ENCODE measurements around the gene CSMD2.
"Not testable (repeated sequence)": the region's sequence is repeated elsewhere in the genome, so short reads cannot be mapped to it uniquely, and the experiment has no call there.

Gene CSMD2

DNA sequence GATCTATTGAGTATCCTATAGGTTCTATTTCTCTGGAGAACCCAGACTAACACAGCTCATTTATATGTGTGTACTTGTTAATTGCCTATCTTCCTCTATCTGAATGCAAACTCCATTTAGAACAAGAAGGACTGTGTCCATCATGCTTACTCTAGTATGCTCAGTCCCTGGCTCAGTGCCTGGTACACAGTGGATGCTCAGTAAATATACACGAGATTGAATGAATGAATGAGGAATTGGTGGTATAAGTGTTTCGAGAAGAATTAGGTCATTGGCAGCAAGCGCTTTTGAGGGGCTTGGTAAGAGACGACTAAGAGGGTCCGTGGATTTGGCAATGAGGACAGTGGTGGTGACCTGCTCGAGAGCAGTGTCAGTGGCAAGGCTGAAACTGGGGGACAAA, 112.5 kb downstream of the CSMD2 start:
- DNase-seq (ENCODE audit: low spot score): no peak

DNA sequence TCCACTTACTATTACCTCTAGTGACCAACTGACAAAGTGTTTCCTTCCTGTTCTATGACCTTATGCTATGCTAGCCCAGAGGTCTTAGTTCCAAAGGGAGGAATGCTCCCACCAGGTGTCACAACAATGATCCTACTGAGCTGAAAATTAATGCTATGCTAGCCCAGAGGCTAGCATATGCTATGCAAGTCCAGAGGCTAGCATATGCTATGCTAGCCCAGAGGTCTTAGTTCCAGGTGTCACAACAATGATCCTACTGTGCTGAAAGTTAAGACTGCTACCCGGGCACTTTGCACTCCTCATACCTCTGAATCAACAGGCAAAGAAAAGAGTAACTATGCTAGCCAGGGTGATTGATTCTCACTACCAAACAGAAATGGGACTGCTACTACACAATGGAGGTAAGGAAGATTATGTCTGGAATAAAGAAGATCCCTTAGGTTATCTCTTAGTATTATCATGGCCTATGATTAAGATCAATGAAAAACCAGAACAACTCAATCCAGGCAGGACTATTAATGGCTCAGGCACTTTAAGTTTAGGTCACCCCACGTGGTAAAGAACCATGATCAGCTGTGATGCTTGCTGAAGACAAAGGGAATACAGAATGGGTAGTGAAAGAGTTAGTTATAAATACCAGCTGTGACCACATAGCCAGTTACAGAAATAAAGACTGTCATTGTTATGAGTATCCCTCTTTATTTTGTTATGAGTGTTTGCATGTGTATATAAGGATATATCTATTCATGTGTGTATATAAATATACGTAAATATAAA, 114.1 kb downstream of the CSMD2 start:
- no peak for DNase-seq (ENCODE audit: low spot score)

DNA sequence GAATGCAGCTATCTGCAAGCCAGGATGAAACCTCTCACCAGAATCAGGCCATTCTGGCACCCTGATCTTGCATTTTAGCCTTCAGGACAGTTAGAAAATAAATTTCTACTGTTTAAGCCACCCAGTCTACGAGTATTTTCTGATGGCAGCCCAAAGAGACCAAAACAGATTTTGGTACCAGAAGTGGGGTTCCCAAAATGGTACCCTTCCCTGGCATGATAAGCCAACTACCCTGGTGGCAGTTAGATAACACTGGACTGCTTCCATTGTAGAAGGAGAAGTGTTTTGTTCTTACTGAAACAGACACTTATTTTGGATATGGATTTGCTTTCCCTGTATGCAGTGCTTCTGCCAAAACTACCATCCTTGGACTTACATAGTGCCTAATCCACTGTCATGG, 115.0 kb downstream of the CSMD2 start:
- no peak for DNase-seq (ENCODE audit: low spot score)

DNA sequence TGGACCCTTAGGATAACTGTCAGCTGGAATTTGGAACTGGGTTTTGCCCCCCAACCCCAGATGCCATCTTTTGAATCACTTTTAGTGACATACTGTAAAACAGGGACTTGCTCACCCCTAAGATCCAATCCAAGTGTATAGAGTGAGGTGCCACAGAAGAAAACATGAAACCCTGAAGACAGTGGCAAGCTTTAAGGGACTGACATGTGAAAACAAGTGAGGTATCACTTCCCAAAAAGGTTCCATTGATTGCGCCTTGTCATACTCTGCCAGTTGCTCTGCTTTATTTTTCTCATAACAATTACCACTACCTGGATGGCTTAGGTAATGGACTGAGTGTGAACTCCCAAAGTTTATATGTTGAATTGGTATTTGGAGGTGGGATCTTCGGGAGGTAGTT, 115.6 kb downstream of the CSMD2 start:
- no peak for DNase-seq (ENCODE audit: low spot score)

DNA sequence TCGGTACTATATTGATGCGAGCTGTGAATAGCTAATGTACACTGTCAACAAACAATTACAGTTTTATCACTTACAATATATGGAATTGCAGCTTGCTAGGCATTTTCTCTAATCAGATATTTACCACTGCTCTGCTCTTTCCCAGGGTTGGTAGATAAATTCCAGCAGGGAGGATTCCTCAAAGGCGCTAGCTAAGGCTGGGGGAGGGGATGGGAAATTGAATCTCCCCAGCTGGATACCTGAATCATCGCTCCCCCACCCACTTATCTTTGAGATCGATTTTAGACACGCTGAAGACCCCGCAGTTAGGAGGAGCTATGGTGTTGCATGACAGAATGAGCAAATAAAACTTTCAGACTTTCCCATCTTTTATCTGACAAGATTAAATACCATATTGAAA, 127.2 kb downstream of the CSMD2 start:
- DNase-seq (ENCODE audit: low spot score): no peak

DNA sequence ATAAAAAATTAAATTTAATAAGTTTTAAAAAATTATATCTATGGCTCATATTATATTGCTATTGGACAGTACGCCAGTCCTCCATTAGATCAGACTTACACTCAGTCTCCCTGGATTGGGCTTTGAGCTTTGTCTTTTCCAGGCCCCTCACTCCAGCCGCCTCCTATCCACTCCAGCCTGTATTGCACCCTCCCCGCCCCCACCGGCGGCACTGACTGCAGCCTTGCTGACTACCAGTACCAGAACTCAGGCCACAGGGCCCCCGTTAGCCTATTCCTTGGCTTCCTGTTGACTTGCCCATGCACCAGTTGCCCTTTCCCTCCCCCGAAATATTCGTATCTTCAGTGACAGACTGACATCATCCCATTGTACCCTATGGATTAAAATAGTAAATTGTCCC, 127.9 kb downstream of the CSMD2 start:
- no peak for DNase-seq (ENCODE audit: low spot score)

DNA sequence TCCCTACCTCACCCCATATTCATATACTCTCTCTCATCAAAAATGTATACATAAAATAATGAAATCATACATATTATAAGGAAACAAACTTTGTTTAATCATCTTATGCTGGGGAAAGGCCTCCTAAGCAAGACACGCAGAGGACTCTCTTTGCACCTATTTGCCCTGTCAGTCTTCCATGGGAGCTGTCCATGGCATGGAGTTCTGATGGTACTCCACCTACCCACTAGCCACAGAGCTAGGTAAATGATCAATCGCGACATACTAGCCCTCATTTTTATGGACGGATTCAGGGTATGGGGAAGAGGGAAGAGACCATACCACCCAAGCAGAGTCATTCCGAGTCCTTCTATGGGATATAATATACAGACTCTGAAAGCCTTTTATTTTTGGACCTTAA, 131.0 kb downstream of the CSMD2 start:
- no peak for DNase-seq (ENCODE audit: low spot score)

DNA sequence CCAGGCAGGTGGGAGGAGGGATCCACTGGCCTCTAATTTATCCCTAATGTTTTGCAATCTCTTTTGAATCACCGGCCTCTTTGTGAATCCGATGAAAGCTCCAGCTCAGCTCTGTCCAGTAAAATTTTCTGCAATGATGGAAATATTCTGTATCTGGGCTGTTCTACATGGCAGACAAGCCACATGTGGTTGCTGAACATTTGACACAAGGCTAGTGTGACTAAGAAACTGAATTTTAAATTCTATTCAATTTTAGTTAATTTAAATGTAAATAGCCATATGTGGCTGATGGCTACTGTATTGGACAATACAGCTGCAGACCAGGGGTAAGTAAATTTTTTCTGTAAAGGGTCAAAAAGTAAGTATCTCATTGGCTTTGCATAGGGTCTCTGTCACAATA, 135.1 kb downstream of the CSMD2 start:
- DNase-seq (ENCODE audit: low spot score): no peak

DNA sequence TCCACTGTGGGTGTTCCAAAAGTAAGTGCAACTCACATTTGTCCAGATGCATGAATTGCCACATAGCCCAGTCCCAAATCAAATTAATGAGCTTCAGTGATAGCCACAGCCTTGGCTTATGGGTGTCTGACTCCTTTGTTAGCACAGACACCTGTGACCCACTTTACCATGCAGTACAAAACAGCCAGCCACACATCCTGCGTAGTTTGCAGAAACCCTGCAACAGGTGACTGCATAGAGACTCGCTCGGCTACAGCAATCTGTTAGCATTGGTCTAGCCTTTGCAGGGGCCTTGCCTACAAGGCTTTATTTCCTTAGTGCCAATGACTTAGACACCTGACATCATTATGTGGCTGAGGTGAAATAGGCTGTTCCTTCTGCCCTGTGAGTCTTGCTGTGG, 135.5 kb downstream of the CSMD2 start:
- DNase-seq (ENCODE audit: low spot score): no peak

DNA sequence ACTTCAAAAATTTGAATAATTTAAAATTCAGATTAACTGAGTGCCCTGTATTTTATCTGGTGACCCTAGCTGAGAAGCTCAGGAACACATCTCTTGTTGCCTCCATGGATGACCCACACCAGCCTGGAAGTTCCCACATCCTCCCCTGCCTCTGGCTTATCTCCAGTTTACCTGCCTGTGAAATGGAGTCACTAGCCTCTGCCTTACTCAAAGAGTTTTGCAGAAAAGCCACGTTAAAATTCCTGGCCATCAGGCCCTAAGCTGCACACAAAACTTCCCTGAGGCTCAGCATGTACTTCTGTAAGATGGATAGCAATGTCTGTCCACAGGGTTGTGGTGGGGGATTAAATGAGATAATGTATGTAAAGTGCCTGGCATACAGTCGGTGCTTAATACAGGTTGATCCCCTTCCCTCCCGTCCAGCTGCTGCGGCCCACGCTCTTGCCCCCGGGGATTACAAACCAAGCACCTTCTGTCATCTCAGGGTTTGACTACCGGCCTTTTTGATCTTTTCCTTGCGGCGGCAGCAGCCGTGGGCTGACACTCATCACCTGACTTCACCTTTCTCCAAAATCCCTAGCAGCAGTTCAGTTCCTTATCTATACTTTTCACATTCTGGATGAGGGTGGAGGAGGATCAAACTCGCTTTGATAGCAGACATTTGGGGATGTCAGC, 136.5 kb downstream of the CSMD2 start:
- no peak for DNase-seq (ENCODE audit: low spot score)

DNA sequence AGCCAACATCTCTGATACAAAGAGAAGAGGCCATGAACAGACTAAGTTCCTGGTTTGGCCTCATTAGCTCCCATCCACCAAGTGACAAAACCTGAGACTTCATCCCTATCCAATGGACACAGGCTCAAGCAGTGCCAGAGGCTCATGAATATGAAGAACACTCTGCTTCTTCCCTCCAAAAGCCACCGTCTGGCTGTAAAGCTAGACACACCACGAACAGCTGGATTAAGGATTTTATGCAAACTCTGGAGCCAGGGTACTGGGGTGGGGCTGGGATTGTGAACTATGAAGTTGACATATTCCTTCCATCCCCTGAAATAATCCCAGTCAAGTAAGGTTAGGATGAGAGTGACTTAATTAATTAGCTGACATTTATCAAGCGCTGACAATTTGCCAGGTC, 139.4 kb downstream of the CSMD2 start:
- DNase-seq (ENCODE audit: low spot score): no peak

DNA sequence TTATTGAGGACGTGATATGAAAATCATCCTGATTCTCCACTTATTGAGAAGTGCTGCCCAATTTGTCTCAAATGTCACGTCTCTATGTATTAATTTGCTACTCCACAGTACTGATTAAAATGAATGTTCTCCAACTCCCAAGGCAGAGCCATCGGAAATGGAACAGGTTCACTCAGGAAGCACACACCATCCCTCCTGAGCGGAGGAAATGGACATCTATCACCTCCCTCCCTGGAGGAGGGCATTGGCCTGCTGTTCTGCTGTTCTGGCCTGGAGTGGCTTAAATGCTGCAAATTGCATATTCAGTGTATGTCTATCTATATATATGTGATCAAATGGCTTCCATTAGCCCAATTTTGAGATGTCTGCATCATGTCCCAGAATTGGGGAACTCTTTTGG, 140.5 kb downstream of the CSMD2 start:
- no peak for DNase-seq (ENCODE audit: low spot score)

DNA sequence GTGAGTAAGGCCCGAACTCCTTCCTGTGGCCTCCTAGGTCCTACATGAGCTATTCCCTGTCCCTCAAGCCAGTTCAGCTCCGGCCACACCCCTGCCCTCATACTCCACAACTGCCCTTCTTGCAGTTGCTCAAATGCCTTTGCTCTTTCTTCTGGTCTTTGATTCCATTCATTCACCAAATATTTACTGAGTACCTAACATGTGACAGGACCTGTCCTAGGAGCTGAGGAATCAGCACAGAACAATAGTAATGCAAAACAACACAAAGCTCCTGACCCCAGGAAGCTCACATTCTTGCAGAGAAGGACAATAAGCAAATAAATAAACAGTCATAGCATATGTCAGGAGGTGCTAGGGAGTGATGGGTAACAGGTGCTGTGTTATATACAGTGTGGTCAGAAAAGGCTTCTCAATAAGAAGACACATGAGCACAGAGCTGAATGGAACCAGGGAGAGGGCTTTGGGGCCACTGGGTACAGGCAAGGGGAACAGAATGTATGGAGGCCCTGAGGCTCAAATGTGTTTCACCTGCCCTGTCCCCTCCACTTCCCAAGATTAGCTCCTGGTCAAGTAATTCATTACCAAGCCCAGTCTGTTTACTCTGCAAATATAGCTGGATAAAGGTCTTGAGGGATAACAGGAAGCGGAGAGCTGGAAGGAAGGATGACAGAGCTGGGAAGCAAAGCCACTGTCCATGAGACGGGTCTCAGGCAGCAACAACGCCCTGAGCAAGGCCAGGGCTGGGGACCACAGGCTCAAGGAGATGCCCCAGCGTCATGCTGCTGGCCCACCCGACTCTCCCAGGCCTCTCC, 145.1 kb downstream of the CSMD2 start:
- DNase-seq (ENCODE audit: low spot score): no peak

DNA sequence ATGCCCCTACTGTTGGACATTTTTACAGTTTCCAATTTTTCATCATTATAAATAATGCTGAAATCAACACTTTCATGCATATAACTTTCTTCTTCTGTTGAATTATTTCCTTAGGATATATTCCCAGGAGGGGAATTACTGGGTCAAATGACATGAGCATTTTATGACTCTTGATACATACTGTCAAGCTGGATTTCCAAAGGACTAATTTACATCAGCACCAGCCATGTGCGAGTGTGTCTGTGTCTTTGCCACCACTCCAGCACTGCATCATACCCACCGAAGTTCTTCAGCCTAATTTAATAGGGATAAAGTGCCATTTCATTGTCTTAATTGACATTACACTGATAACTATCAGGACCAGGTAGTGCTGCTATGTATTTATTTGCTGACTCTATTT, 146.7 kb downstream of the CSMD2 start:
- DNase-seq (ENCODE audit: low spot score): no peak

DNA sequence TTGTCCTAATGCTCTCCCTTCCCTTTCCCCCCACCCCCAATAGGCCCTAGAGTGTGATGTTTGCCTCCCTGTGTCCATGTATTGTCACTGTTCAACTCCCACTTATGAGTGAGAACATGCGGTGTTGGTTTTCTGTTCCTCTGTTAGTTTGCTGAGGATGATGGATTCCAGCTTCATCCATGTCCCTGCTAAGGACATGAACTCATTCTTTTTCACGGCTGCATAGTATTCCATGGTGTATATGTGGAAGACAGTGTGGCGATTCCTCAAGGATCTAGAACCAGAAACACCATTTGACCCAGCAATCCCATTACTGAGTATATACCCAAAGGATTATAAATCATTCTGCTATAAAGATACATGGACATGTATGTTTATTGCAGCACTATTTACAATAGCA, 148.7 kb downstream of the CSMD2 start:
- DNase-seq (ENCODE audit: low spot score): not testable (repeated sequence)

DNA sequence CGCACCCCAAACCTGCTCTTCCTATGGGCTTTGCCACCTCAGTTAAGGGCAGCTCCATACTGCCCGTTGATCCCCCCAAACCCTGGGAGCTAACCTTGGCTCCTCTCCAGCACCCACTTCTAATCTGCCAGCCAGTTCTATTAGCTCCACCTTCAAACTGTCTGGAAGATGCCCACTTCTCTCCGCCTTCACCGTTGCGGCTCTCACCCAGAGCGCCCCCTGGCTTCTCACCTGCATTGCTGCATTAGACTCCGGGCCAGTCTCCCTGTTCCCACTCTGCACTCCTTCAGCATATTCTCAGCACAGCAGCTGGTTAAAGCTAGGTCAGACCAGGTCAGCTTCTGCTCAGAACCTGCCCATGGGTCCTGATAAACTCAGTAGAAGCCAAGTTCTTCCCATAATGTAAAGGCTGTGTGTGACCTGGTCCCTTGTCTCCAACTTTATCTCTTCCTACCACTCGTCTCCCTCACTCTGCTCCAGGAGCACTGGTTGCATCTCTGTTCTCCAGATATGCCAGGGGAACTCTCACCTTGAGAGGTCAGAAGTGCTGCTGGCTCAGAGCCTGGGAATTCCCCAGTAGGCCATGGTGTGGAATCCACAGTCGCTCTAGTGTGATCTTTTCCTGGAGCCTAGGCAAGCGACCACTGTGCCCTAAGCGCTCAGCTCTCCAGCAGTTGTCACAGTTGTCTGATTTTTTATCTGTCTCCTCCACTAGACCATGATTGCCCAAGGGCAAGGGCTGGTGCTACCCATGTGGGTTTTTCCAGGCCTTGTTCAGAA, 150.9 kb downstream of the CSMD2 start:
- DNase-seq (ENCODE audit: low spot score): no peak

DNA sequence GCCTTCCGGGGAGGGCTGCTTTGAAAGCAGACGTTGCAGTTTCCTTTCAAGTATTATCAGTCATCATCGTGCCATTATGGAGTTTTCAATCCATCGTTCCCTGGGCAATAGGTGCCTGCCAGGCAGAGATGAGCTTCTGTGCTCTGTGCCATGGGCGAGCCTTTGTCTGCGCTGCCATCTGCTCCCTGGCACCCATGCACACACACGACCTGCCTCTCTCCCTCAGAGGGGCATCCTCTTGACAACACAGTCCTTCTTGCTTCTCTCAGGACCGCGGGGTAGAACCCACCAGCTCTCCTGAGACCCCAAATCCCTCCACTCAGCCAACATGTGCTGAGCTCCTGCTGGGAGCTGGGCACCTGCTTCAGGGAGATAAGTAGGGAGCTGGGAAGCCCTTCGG, 151.9 kb downstream of the CSMD2 start:
- no peak for DNase-seq (ENCODE audit: low spot score)

DNA sequence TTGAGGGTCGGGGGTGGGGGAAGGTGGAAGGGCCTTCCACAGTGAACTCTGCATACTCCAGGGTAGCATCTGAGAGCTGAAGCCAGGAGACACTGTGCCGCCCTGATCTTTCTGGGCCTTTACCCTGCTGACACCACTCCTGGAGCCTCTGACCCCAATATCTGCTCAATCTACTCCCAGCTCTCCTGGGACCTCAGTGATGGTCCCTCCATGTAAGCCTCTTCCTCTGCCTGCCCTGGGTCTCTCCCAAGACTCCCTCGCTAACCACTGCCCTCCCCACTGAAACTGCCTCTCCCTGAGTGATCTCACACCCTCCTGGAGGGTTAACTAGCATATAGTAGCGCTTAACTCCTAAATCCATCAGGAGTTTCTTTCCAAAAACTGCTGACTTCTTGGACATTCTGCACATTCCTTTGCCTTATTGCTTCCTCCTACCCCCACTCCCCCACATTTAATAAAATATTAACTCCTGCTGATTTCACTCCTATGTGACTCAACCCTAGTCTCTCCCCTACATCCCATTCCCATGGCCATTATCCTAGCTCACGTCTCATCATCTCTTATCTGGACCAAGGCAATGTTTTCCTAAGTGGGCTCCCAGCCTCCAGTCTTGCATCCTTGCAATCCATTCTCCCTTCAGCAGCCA, 155.6 kb downstream of the CSMD2 start:
- DNase-seq (ENCODE audit: low spot score): no peak

DNA sequence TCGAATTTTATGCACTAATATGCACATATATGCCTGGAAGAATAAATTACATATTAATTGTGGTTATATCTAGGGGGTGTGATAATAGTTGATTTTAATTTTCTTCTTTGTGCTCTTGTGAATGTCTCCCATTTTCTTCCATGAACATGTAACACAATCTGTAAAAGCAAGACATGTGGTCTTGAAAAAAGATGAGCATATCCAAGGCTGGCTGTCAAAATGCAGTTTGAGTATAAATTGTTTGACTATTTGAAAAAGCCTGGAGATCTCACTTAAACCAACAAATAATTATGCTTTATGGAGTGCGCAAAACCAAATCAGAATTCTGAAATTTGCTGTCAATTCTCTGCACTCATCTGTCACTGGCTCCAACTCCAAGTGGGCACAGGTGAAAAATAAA, 157.3 kb downstream of the CSMD2 start:
- no peak for DNase-seq (ENCODE audit: low spot score)

DNA sequence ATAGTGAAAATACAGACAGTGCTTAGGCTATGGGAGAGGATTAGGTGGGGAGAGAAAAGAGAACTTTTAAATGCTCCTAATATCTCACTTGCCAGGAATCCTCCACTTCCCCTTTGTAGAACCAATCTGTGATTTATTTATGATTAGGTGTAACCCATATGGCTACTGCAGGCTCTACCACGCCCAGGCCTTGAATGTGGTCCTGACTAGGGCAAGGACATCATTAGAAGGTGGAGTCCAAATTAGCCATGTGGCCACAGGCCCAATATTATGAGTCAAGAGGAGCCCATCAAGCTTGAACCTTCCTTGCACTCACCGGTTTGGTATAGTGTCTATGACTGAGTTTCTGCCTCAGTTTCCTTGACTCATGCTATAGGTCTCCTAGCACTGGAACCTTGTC, 159.7 kb downstream of the CSMD2 start:
- DNase-seq (ENCODE audit: low spot score): no peak

DNA sequence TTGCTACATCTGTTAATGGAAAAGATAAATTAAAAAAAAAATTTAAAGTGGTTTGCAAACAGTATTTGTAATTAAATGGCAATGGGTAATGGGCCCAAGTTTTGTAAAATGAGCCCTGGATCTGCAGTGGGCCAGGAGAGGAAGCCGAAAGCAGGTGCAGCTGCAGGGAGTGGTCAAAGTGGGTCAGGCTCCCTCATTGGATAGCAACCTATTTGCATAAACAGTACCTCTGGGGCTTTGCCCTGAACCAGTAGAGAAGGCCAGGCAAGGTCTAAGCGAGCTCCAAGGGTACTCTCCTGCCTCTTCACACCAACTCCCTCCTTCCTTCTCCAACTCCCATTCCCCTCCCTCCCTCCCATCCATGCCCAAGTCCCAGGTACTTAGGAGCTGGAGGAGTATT, 162.2 kb downstream of the CSMD2 start:
- DNase-seq (ENCODE audit: low spot score): no peak
